ENCODE data around the gene HYCC2.

- TF ChIP-seq POLR2AphosphoS5 (IDR thresholded peaks at IDR 0.05) (no peak), CTCF (IDR thresholded peaks at IDR 0.05) (no peak), POLR2A (IDR thresholded peaks at IDR 0.05) (no peak), EP300 (IDR thresholded peaks at IDR 0.05) (no peak)
These were observed 34.3 kb upstream of the HYCC2 start for GRCh38 chr2:201105759-201106158.
